ENCODE results near the gene LHFPL3.

The LHFPL3 gene

GRCh38 chr7:104371216-104371979 is 43.0 kb downstream of the LHFPL3 start:
- DNase-seq (ENCODE audit: low spot score): no peak

DNA sequence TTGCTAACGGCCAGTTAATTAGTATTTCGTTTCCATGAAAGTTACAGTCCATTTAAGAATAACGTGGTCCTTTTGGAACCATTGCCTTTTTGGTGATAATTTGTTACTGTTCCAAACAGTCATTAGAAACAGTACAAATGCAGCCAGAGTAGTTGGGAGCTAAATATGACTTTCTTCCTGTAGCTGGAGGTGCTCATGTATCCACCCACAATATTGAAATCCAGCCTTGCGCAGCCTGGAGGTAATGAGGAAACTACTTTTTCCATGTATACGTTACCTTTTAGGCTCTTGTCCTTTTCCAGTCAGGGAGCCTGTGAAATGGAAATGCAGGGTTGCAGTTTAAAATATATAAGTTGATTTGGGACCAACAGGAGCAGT is 43.6 kb downstream of the LHFPL3 start:
- no peak for DNase-seq (ENCODE audit: low spot score)

- no peak for DNase-seq (ENCODE audit: low spot score)
These were observed 54.2 kb downstream of the LHFPL3 start for GRCh38 chr7:104382616-104383015.

DNA sequence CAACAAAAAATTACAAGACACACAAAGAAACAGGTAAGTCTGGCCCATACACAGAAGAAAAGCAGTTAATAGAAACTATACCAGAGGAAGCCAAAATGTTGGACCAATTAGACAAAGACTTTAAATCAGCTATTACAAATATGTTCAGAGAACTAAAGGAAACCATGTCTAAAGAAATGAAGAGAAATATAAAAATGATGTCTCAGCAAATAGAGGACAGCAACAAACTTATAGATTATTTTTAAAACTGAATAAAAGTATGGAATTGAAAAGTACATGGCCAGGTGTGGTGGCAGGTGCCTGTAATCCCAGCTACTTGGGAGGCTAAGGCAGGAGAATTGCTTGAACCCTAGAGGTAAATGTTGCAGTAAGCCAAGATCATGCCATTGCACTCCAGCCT is 58.5 kb downstream of the LHFPL3 start:
- no peak for DNase-seq (ENCODE audit: low spot score)

DNA sequence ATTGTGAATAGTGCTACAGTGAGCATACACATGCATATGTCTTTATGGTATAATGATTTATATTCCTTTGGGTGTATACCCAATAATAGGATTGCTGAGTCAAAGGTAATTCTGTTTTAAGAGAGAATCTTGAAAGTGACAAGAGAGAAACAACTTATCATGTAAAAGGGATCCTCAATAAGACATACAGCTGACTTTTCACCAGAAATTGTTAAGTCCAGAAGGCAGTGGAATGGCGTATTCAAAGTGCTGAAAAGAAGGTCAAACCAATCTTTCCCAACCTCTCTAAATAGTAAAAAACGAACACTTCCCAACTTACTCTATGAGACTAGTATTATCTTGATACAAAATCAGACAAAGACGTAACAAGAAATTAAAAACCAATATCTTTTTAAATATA is 59.8 kb downstream of the LHFPL3 start:
- no peak for DNase-seq (ENCODE audit: low spot score)

DNA sequence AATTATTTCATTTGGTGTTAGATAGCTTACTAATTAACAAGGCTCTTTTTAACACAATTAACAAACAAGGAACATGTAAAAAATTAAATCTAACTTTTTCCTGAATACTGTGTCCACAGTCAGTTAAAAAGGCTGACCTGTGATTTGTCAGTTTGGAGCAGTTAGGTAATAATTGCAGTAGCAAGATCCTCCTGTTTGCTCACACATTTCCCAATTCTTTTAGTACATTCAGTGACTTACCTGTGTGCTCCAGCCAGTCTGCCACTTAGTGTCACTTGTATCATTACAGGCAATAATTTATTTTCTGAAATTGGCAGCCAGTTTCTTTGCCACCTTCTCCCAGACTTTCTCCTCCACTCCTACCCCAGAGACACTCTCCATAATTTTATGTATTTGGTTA is 66.8 kb downstream of the LHFPL3 start:
- DNase-seq (ENCODE audit: low spot score): no peak

- no peak for DNase-seq (ENCODE audit: low spot score)
These were observed 69.0 kb downstream of the LHFPL3 start for GRCh38 chr7:104397442-104397841.

DNA sequence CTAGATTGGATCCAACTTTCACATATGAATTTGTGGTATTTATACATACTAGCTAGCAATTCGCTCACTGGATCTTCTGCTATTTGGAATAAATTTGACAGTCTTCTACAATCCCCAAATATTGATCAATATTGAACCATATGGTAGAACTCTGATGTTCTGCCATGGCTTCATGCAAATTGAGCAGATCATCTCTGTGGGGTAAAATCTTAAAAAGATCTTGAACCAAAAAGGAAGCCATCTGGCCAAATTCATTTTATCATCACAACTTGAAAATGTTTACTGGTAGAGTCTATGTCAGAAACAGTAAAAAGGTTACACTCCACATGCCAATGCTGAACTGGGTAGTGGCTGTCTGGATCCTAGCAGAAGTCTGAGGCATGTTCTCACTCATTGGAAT is 80.0 kb downstream of the LHFPL3 start:
- no peak for DNase-seq (ENCODE audit: low spot score)

DNA sequence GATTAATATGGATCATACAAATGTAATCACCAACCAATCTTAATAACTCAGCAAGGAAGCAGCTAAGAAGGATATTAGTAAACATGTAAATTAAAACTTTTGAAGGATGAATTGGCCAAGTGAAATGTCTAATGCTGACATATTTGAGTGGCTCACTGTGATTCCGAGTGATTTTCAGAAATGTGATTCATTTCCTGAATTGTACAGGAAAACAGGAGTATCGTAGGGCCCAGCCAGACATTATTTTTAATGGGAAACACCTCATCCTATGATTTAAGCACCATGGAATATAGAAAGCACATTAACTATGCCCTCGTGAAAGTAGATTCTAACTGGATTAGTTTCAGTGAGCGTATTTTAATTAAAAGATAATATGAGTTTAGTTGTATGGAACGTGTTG is 82.3 kb downstream of the LHFPL3 start:
- no peak for DNase-seq (ENCODE audit: low spot score)

DNA sequence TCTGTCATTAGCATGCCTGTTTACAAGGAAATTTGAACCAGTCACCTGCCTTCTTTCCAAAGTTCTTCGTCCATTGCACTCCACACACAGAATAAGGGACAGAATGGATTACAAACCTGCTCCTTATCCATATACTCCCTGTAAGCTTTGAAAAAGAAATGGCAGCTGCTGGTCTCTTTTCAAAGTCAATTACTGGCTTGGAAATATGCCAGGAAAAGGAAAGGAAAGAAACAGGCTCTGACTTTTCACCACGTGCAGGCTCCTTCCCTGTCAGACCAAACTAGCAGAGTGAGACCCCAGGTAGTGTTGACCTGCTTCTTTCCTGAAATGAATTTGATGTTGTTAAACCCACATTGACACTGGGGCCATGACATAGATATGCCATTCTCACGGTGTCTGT is 84.5 kb downstream of the LHFPL3 start:
- DNase-seq (ENCODE audit: low spot score): no peak

GRCh38 chr7:104414216-104414615 is 85.8 kb downstream of the LHFPL3 start:
- DNase-seq (ENCODE audit: low spot score): no peak

GRCh38 chr7:104415700-104416099 is 87.3 kb downstream of the LHFPL3 start:
- DNase-seq (ENCODE audit: low spot score): no peak

DNA sequence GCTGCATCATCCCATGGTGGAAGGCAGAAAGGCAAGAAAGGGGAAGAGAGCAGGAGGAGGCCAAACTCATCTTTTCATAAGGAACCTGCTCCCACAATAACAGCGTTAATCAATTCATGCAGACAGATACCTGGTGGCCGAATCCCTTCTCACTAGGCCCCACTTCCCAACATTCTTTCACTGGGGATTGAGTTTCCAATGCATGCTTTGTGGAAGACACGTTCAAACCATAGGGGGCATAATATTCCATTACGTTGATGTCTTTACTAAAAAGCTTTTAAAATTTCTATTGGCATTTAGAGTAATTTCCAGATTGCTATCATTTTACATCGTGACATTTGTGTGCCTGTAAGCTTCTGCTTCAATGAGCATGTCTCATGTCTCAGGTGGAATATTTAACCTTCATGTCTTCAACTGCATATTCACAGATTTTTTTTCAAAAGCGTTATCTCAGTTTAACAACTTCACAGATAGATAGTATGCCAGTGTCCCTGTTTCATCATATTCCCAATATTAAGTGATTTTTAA is 88.5 kb downstream of the LHFPL3 start:
- no peak for DNase-seq (ENCODE audit: low spot score)

- DNase-seq (ENCODE audit: low spot score): no peak
These were observed 103.5 kb downstream of the LHFPL3 start for GRCh38 chr7:104431930-104432329.

DNA sequence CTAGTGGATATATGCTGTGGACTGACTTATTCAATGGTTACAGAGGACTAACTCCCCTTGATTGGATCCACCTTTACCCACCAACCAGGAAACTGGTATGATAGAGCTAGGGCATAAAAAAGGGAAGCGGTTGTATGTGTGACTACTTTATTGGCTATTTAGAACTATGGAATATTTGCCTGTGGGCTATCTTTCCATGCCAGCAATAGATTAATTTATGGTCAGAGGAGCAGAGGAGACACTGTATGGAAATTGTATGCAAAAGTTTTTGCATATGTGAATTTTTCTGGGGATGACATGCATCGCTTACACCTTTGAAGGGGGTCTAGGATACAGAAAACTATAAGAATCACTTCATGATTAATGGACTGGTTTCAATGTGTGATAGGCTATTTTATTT is 105.7 kb downstream of the LHFPL3 start:
- no peak for DNase-seq (ENCODE audit: low spot score)

- no peak for DNase-seq (ENCODE audit: low spot score)
These were observed 114.1 kb downstream of the LHFPL3 start for GRCh38 chr7:104442481-104442880.

- no peak for DNase-seq (ENCODE audit: low spot score)
These were observed 115.6 kb downstream of the LHFPL3 start for GRCh38 chr7:104444017-104444416.

DNA sequence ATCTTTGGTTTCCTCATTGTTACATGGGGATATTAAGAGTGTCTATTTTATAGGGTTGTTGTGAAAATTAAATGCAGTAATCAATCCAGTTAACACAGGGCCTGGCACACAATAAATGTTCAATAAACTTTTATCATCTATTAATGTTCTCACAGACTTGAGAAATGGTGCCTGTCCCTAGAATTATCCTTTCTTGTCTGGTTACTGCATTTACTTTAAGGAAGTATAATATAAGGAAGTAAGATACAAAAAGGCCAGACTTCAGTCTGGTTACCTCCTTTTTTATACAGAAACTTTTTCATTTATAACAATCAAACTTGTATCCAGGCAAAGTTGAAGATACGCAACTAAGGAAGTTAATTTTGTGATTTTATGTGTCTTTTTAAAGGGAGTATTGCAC is 117.0 kb downstream of the LHFPL3 start:
- DNase-seq (ENCODE audit: low spot score): no peak

DNA sequence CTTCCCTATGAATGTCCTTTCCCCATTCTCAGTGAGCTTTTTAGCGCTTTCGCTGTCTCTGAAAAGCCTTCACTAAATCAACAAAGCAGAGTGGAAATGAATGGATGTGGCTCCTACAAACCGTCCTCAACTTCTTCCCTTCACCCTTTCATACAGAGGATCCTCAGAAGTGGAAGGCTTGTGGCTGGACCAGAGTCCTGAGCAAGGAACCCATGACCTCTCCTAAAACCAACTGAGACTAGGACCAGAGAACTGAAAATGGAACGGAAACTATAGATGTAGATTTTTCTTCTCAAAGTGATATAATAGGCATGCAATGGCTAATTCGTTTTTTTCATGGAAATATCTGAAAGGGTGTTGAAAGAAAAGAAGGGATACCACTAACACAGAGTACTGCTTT is 122.5 kb downstream of the LHFPL3 start:
- DNase-seq (ENCODE audit: low spot score): no peak

DNA sequence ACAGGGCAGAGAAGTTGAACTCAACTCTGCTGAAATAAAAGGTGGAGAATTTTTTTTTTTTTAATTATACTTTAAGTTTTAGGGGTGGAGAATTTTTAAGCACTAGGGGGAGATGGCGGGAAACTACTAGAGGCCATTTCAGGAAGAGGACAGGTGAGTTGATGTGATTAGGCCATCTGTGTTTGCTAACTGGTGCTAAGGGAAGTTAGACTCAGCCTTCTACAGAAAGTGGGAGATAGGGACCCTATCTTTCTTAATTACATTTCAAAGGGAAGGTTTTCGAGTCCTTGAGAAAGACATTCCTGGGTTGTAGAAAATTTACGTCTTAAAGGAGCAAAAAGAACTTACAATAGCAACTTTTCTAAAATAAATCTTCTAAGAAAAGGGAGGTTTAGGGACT is 124.8 kb downstream of the LHFPL3 start:
- DNase-seq (ENCODE audit: low spot score): no peak

- DNase-seq (ENCODE audit: low spot score): no peak
These were observed 130.5 kb downstream of the LHFPL3 start for GRCh38 chr7:104458875-104459274.

DNA sequence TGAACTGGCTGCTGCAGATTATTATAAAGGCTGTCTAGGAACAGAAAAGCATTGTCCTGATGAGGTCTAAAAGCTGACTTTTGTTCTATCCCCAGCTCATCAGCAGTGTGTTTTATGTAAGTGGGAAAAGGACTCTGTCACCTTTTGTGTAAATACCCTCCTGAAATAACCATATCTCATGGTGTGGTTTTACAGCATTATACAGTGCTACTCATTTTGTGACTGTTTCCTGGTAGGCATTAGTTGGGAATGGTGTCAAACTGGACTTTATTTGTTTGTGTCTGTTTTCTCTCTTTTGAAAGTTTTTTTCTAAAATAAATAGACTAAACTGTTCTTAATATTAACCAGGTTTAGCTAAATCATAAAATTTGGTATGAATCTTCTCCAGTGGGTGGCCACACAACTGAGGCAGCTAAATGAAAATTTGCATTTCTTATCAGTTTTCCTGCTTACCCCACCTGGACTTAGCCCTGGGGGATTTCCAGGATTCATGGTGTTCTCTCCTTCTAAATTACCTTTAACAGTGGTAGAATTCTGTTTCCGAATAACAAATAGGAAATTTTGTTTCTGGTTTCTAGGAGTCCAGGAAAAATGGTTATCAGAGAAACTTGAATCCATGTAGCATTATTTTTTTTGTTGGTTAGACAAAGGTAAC is 140.9 kb downstream of the LHFPL3 start:
- no peak for DNase-seq (ENCODE audit: low spot score)

DNA sequence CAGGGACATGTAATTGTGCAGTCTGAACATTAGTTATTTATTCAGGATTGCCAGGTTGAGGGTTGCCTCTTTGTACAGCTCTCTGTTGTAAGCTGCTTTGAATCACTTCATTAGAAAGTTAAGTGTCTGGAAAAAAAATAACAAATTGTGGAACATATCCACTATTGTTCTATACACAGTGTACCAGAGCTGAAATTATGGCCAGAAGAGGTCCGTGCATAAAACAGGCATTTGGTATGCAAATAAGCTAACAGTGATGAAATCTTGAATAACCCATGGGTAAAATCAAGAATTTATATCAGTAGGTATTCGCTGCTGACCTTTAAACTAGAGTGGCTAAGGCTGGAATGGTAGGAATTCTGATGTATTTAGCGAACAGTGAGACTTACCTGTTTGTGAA is 152.1 kb downstream of the LHFPL3 start:
- DNase-seq (ENCODE audit: low spot score): no peak

All from germinal center (tissue), 1 donor.